Stimulated activated CD8-positive, alpha-beta memory T cell treated with anti-CD3 and anti-CD28 coated beads, Interleukin-12 subunit alpha, Interleukin-12 subunit beta, amount 100 ng/mL, for 24 hours (primary cell): ENCODE results near the gene MOCS3.

Experiments
- DNase-seq: peaks from one replicate; pipeline ENCODE4 v3.0.0-alpha.2; 2020; ENCODE audit errors: extremely low read depth

MOCS3 gene

GRCh38 chr20:51011479-51011878, 52.9 kb downstream of the MOCS3 start:
- no peak for DNase-seq

GRCh38 chr20:51012357-51012756, 53.7 kb downstream of the MOCS3 start:
- no peak for DNase-seq
